ENCODE data around the gene TM9SF1. TPM values are rescaled to one million over a fixed set of nuclear protein-coding genes. Genes with fewer than 3 reads are reported as not detected.

Gene TM9SF1
- polyA plus RNA-seq, 3 donors = 45.2 to 55.8 (median 46.7) TPM

Other genes with a start within 250 kb of the TM9SF1 start
- gene DHRS4, start 241.7 kb downstream of the TM9SF1 start, polyA plus RNA-seq (ENCODE audit: insufficient read length in 3 of 3) = 10 to 100 TPM; 56.3 to 69.2 (median 65.6) TPM
- 10 to 100 TPM; 36.1 to 44.3 (median 36.8) TPM for gene DHRS4L2, start 206.5 kb downstream of the TM9SF1 start, polyA plus RNA-seq (ENCODE audit: insufficient read length in 3 of 3)
- 1 to 10 TPM; 2.2 to 2.4 (median 2.4) TPM for gene CARMIL3, start 143.4 kb downstream of the TM9SF1 start, polyA plus RNA-seq (ENCODE audit: insufficient read length in 3 of 3)
- under 1 TPM in 1 of 3 donors, not detected in 2; 0.24 TPM for gene CPNE6, start 123.9 kb downstream of the TM9SF1 start, polyA plus RNA-seq (ENCODE audit: insufficient read length in 3 of 3)
- gene PCK2, start 101.1 kb downstream of the TM9SF1 start, polyA plus RNA-seq (ENCODE audit: insufficient read length in 3 of 3) = 10 to 100 TPM; 37.7 to 41.7 (median 40.0) TPM
- gene DCAF11, start 80.7 kb downstream of the TM9SF1 start, polyA plus RNA-seq (ENCODE audit: insufficient read length in 3 of 3) = 10 to 100 TPM; 82.2 to 96.2 (median 92.8) TPM
- gene NRL, start 80.5 kb downstream of the TM9SF1 start, polyA plus RNA-seq (ENCODE audit: insufficient read length in 3 of 3) = 1 to 10 TPM; 2.7 to 3.2 (median 2.9) TPM
- gene FITM1, start 64.8 kb downstream of the TM9SF1 start, polyA plus RNA-seq (ENCODE audit: insufficient read length in 3 of 3) = 1 to 10 TPM; 1.1 to 2.3 (median 1.5) TPM
- gene PSME1, start 59.2 kb downstream of the TM9SF1 start, polyA plus RNA-seq (ENCODE audit: insufficient read length in 3 of 3) = 100 to 1,000 TPM; 175 to 216 (median 196) TPM
- gene EMC9, start 53.9 kb downstream of the TM9SF1 start, polyA plus RNA-seq (ENCODE audit: insufficient read length in 3 of 3) = 10 to 100 TPM; 19.8 to 29.7 (median 21.1) TPM
- gene PSME2, start 48.8 kb downstream of the TM9SF1 start, polyA plus RNA-seq (ENCODE audit: insufficient read length in 3 of 3) = 100 to 1,000 TPM; 145 to 164 (median 151) TPM
- 10 to 100 TPM; 46.4 to 70.4 (median 53.4) TPM for gene RNF31, start 47.9 kb downstream of the TM9SF1 start, polyA plus RNA-seq (ENCODE audit: insufficient read length in 3 of 3)
- 10 to 100 TPM; 56.8 to 68.9 (median 57.2) TPM for gene IRF9, start 34.2 kb downstream of the TM9SF1 start, polyA plus RNA-seq (ENCODE audit: insufficient read length in 3 of 3)
- gene REC8, start 23.4 kb downstream of the TM9SF1 start, polyA plus RNA-seq (ENCODE audit: insufficient read length in 3 of 3) = 10 to 100 TPM; 71.4 to 85.6 (median 80.8) TPM
- gene IPO4, start 6.6 kb downstream of the TM9SF1 start, polyA plus RNA-seq (ENCODE audit: insufficient read length in 3 of 3) = 10 to 100 TPM; 39.6 to 48.5 (median 42.8) TPM
- gene TSSK4, start 10.3 kb upstream of the TM9SF1 start, polyA plus RNA-seq (ENCODE audit: insufficient read length in 3 of 3) = 10 to 100 TPM in 2 of 3 donors, 1 to 10 TPM in 1; 3.9 to 17.9 (median 14.1) TPM
- gene CHMP4A, start 18.0 kb upstream of the TM9SF1 start, polyA plus RNA-seq (ENCODE audit: insufficient read length in 3 of 3) = 10 to 100 TPM; 50.6 to 70.2 (median 58.2) TPM
- 10 to 100 TPM; 13.0 to 20.1 (median 15.3) TPM for gene MDP1, start 20.6 kb upstream of the TM9SF1 start, polyA plus RNA-seq (ENCODE audit: insufficient read length in 3 of 3)
- gene NEDD8, start 36.9 kb upstream of the TM9SF1 start, polyA plus RNA-seq (ENCODE audit: insufficient read length in 3 of 3) = 100 to 1,000 TPM; 197 to 260 (median 254) TPM
- 100 to 1,000 TPM; 120 to 132 (median 123) TPM for gene GMPR2, start 37.5 kb upstream of the TM9SF1 start, polyA plus RNA-seq (ENCODE audit: insufficient read length in 3 of 3)
- 10 to 100 TPM; 59.4 to 62.5 (median 60.9) TPM for gene TINF2, start 47.2 kb upstream of the TM9SF1 start, polyA plus RNA-seq (ENCODE audit: insufficient read length in 3 of 3)
- gene TGM1, start 67.7 kb upstream of the TM9SF1 start, polyA plus RNA-seq (ENCODE audit: insufficient read length in 3 of 3) = 1 to 10 TPM; 1.5 to 4.2 (median 2.5) TPM
- gene RABGGTA, start 76.2 kb upstream of the TM9SF1 start, polyA plus RNA-seq (ENCODE audit: insufficient read length in 3 of 3) = 10 to 100 TPM; 24.2 to 25.5 (median 25.0) TPM
- gene DHRS1, start 104.3 kb upstream of the TM9SF1 start, polyA plus RNA-seq (ENCODE audit: insufficient read length in 3 of 3) = 10 to 100 TPM; 41.6 to 68.7 (median 43.4) TPM
- gene NOP9, start 104.4 kb upstream of the TM9SF1 start, polyA plus RNA-seq (ENCODE audit: insufficient read length in 3 of 3) = 10 to 100 TPM; 28.0 to 29.7 (median 28.7) TPM
- gene CIDEB, start 112.5 kb upstream of the TM9SF1 start, polyA plus RNA-seq (ENCODE audit: insufficient read length in 3 of 3) = 10 to 100 TPM; 24.7 to 32.3 (median 28.3) TPM
- 1 to 10 TPM; 3.2 to 5.3 (median 4.4) TPM for gene LTB4R2, start 114.7 kb upstream of the TM9SF1 start, polyA plus RNA-seq (ENCODE audit: insufficient read length in 3 of 3)
- gene LTB4R, start 116.1 kb upstream of the TM9SF1 start, polyA plus RNA-seq (ENCODE audit: insufficient read length in 3 of 3) = 1 to 10 TPM; 5.0 to 7.2 (median 5.7) TPM
- gene ADCY4, start 139.6 kb upstream of the TM9SF1 start, polyA plus RNA-seq (ENCODE audit: insufficient read length in 3 of 3) = 10 to 100 TPM; 19.3 to 22.6 (median 20.8) TPM
- gene RIPK3, start 144.6 kb upstream of the TM9SF1 start, polyA plus RNA-seq (ENCODE audit: insufficient read length in 3 of 3) = 1 to 10 TPM; 3.3 to 4.1 (median 3.8) TPM
- 10 to 100 TPM; 60.1 to 84.6 (median 72.6) TPM for gene NFATC4, start 172.7 kb upstream of the TM9SF1 start, polyA plus RNA-seq (ENCODE audit: insufficient read length in 3 of 3)
- 10 to 100 TPM; 44.1 to 58.4 (median 56.4) TPM for gene NYNRIN, start 203.6 kb upstream of the TM9SF1 start, polyA plus RNA-seq (ENCODE audit: insufficient read length in 3 of 3)
- 1 to 10 TPM; 2.4 to 4.2 (median 3.1) TPM for gene CBLN3, start 234.2 kb upstream of the TM9SF1 start, polyA plus RNA-seq (ENCODE audit: insufficient read length in 3 of 3)
- gene KHNYN, start 234.5 kb upstream of the TM9SF1 start, polyA plus RNA-seq (ENCODE audit: insufficient read length in 3 of 3) = 10 to 100 TPM; 43.7 to 55.8 (median 53.3) TPM
- gene SDR39U1, start 247.3 kb upstream of the TM9SF1 start, polyA plus RNA-seq (ENCODE audit: insufficient read length in 3 of 3) = 10 to 100 TPM; 69.5 to 78.3 (median 76.8) TPM